Astrocyte (in vitro differentiated cells and primary cell): ENCODE measurements around the gene ZDHHC8.

Experiments used
- EZH2 ChIP-seq: IDR thresholded peaks from 2 replicates; pipeline ENCODE4 v1.6.1; 2012; ENCODE audit warnings: mild to moderate bottlenecking, low read length, inconsistent platforms; ENCODE audit not compliant: insufficient read depth
- TF ChIP-seq, protein P1 (sequence below): IDR thresholded peaks from 2 replicates; pipeline ENCODE4 v1.5.1; 2011; ENCODE audit warnings: low read depth, mild to moderate bottlenecking, inconsistent platforms, low read length, moderate library complexity; ENCODE audit not compliant: insufficient read depth

DNA sequence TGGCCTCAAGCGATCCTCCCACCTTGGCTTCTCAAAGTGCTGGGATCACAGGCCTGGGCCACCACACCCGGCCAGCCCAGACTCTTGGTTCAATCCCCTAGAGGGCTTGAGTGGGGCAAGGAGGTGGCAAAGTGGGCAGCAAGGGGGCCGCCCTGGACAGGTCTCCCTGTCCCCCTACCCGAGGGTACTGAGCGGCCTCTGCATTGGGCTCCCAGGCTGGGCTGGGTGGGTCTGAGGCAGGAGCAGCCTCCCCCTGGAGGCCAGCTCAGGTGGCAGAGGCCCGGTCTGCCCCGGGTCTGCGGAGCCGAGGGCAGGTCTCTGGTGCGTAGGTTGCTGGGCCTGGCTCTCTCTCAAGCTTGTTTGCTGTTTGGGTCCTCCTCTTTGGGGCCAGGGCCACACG, 41.6 kb downstream of the ZDHHC8 start:
- TF ChIP-seq, protein P1, sequence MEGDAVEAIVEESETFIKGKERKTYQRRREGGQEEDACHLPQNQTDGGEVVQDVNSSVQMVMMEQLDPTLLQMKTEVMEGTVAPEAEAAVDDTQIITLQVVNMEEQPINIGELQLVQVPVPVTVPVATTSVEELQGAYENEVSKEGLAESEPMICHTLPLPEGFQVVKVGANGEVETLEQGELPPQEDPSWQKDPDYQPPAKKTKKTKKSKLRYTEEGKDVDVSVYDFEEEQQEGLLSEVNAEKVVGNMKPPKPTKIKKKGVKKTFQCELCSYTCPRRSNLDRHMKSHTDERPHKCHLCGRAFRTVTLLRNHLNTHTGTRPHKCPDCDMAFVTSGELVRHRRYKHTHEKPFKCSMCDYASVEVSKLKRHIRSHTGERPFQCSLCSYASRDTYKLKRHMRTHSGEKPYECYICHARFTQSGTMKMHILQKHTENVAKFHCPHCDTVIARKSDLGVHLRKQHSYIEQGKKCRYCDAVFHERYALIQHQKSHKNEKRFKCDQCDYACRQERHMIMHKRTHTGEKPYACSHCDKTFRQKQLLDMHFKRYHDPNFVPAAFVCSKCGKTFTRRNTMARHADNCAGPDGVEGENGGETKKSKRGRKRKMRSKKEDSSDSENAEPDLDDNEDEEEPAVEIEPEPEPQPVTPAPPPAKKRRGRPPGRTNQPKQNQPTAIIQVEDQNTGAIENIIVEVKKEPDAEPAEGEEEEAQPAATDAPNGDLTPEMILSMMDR: no peak
- TF ChIP-seq EZH2: no peak
